HUES64 (cell line): ENCODE data around the gene L3HYPDH. TPM values are rescaled to one million over a fixed set of nuclear protein-coding genes. Genes with fewer than 3 reads are reported as not detected.

Experiments used
- H3K27ac ChIP-seq: 2 replicates; pipeline ENCODE4 v1.7.0; 2013; ENCODE audit warnings: low read depth, low read length, inconsistent platforms
- H3K27me3 ChIP-seq: 2 replicates; pipeline ENCODE4 v1.6.1; 2013; ENCODE audit warnings: mild to moderate bottlenecking, low read length; ENCODE audit not compliant: insufficient read depth
- H3K36me3 ChIP-seq: 2 replicates; pipeline ENCODE4 v1.6.1; 2013; ENCODE audit warnings: mild to moderate bottlenecking, low read length; ENCODE audit not compliant: insufficient read depth
- H3K4me1 ChIP-seq: 2 replicates; pipeline ENCODE4 v1.6.1; 2013; ENCODE audit warnings: mild to moderate bottlenecking, low read length, moderate library complexity; ENCODE audit not compliant: insufficient read depth
- H3K4me3 ChIP-seq: 2 replicates; pipeline ENCODE4 v1.5.1; 2013; ENCODE audit warnings: mild to moderate bottlenecking, low read length, moderate library complexity
- H3K9ac ChIP-seq: 2 replicates; pipeline ENCODE4 v1.6.1; 2013; ENCODE audit warnings: mild to moderate bottlenecking, low read depth, low read length
- H3K9me3 ChIP-seq: 2 replicates; pipeline ENCODE4 v1.6.1; 2013; ENCODE audit warnings: low read depth, low read length; ENCODE audit not compliant: insufficient read depth
- WGBS: fragments of 150-250, 120-280 bp; methylation state at CpG from one replicate; pipeline ENCODE4 v1.1.7; 2013; ENCODE audit warnings: missing lambda C conversion rate; 5-methylcytosine and 5-hydroxymethylcytosine counted together
- polyA plus RNA-seq, 2 experiments: library from polyadenylated mRNA; stranded (reverse); fragments of 50-300 nt; gene quantifications; one replicate each; pipeline ENCODE4 v1.2.3, GENCODE V29; 2013

The L3HYPDH gene
- 8.6 TPM for polyA plus RNA-seq (2013, experiment 1 of 2)
- 10.6 TPM for polyA plus RNA-seq (2013, experiment 2 of 2)

DNA sequence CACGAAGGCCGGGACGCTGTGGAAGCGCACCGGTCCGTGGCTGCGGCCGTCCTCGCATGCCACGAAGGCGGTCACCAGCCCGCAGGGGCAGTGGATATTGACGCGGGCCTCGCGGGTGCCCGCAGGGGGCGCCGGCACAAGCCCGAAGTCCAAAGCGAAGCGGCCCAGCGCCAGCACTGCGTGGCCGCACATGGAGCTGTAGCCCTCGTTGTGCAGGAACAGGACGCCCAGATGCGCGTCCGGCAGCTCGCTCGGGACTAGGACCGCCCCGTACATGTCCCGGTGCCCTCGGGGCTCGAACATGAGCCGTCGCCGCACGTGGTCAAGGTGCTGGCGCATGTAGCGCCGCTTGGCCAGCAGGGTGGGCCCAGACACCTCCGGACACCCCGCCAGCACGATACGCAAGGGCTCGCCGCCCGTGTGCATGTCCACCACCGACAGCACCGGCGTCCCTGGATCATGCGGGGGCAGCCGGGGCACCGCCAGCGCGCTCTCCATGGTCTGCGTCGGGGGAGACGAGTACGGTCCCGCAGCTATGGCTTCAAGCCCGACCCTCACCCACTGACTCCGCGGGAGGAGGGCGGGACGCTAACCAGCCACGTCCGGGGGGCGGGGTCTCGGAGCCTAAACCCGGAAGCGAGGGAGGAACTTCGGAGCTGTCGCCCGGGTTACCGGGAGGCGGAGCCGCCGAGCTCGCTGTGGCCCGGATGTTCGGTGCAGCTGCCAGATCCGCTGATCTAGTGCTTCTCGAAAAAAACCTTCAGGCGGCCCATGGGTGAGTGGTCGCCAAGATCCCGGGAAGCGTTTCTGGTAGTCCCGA, at the start of gene L3HYPDH, which contains the start of gene JKAMP:
TSS of gene L3HYPDH (minus strand) at position 590 of the 820 bp plus-strand sequence. CDS start at position 498, 92 bp downstream.
TSS of gene JKAMP (plus strand) at position 699 of the 820 bp plus-strand sequence. CDS start at position 772, 73 bp downstream.
- H3K9me3 ChIP-seq = no peaks in the 10 kb centered on the region
- under 1% methylated on average over 92 of the region's 92 CpGs for WGBS
- H3K27me3 ChIP-seq = no peaks in the 10 kb centered on the region
- peak within 1 kb of the TSS; percentile 95 for H3K4me3 ChIP-seq
- H3K9ac ChIP-seq = peak within 1 kb of the TSS; percentile 92
- peaks cover 24% of the 10 kb centered on the region for H3K36me3 ChIP-seq
- H3K4me1 ChIP-seq = peaks cover 13% of the 10 kb centered on the region; the same call in 1 of the 2 replicates
- peak within 1 kb of the TSS; percentile 81 for H3K27ac ChIP-seq

GRCh38 chr14:59532419-59532818, 48.2 kb upstream of the L3HYPDH start:
- H3K27ac ChIP-seq = no peak overlapping the region
- no peaks in the 10 kb centered on the region for H3K27me3 ChIP-seq
- 96% methylated on average over 1 of the region's 1 CpG for WGBS
- no peaks in the 10 kb centered on the region; the same call in 1 of the 2 replicates for H3K4me1 ChIP-seq
- no peaks in the 10 kb centered on the region for H3K36me3 ChIP-seq
- no peak overlapping the region for H3K4me3 ChIP-seq
- no peak overlapping the region for H3K9ac ChIP-seq
- H3K9me3 ChIP-seq = peaks cover 6% of the 10 kb centered on the region; the same call in 1 of the 2 replicates

GRCh38 chr14:59530349-59530748, 46.1 kb upstream of the L3HYPDH start:
- H3K4me3 ChIP-seq = no peak overlapping the region
- H3K36me3 ChIP-seq = no peaks in the 10 kb centered on the region
- H3K27me3 ChIP-seq = no peaks in the 10 kb centered on the region
- no peaks in the 10 kb centered on the region; the same call in 1 of the 2 replicates for H3K4me1 ChIP-seq
- H3K27ac ChIP-seq = no peak overlapping the region
- peaks cover 6% of the 10 kb centered on the region; the same call in 1 of the 2 replicates for H3K9me3 ChIP-seq
- no peak overlapping the region for H3K9ac ChIP-seq

GRCh38 chr14:59529189-59529588, 45.0 kb upstream of the L3HYPDH start:
- Histone ChIP-seq H3K4me3 (no peak overlapping the region), H3K9me3 (peaks cover 6% of the 10 kb centered on the region; the same call in 1 of the 2 replicates), H3K27me3 (no peaks in the 10 kb centered on the region), H3K27ac (no peak overlapping the region), H3K4me1 (no peaks in the 10 kb centered on the region; the same call in 1 of the 2 replicates), H3K36me3 (no peaks in the 10 kb centered on the region), H3K9ac (no peak overlapping the region)
- 84% methylated on average over 2 of the region's 2 CpGs for WGBS

GRCh38 chr14:59520224-59520623, 36.0 kb upstream of the L3HYPDH start:
- H3K4me1 ChIP-seq = no peaks in the 10 kb centered on the region
- no peak overlapping the region for H3K27ac ChIP-seq
- H3K9ac ChIP-seq = no peak overlapping the region
- H3K9me3 ChIP-seq = no peaks in the 10 kb centered on the region
- H3K27me3 ChIP-seq = no peaks in the 10 kb centered on the region
- H3K36me3 ChIP-seq = no peaks in the 10 kb centered on the region
- WGBS = 67% methylated on average over 1 of the region's 3 CpGs
- H3K4me3 ChIP-seq = no peak overlapping the region

GRCh38 chr14:59511916-59512575, 27.8 kb upstream of the L3HYPDH start:
- Histone ChIP-seq H3K9me3 (peaks cover 4% of the 10 kb centered on the region; the same call in 1 of the 2 replicates), H3K4me3 (no peak overlapping the region), H3K9ac (no peak overlapping the region), H3K36me3 (no peaks in the 10 kb centered on the region), H3K27me3 (no peaks in the 10 kb centered on the region), H3K27ac (no peak overlapping the region), H3K4me1 (peaks cover 6% of the 10 kb centered on the region; the same call in 1 of the 2 replicates)
- 81% methylated on average over 4 of the region's 4 CpGs for WGBS

DNA sequence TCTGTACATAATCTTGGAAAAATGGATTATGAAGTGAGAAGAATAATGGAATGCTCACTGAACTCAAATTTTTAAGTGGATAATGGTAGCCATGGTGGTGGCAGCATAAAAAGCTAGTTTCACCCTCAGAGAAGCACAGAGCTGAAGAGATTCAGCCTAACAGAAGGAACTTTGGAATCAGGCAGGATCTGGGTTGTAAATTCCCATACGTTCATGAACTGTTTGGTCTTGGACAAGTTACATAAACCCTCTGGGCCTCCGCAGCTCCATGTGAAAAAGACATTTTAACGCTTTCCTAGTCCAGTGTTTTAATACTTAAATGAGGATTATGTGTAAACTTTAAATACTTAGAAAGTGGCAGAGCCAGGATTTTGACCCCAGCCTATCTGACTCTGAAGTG, 26.8 kb upstream of the L3HYPDH start:
- H3K4me1 ChIP-seq = peaks cover 6% of the 10 kb centered on the region; the same call in 1 of the 2 replicates
- H3K4me3 ChIP-seq = no peak overlapping the region
- H3K27ac ChIP-seq = no peak overlapping the region
- peaks cover 4% of the 10 kb centered on the region; the same call in 1 of the 2 replicates for H3K9me3 ChIP-seq
- no peaks in the 10 kb centered on the region for H3K27me3 ChIP-seq
- H3K9ac ChIP-seq = no peak overlapping the region
- H3K36me3 ChIP-seq = no peaks in the 10 kb centered on the region
- 68% methylated on average over 3 of the region's 3 CpGs for WGBS

GRCh38 chr14:59510001-59510400, 25.8 kb upstream of the L3HYPDH start:
- no peak overlapping the region for H3K9ac ChIP-seq
- H3K36me3 ChIP-seq = peaks cover under 1% of the 10 kb centered on the region; the same call in 1 of the 2 replicates
- peaks cover 6% of the 10 kb centered on the region; the same call in 1 of the 2 replicates for H3K4me1 ChIP-seq
- no peaks in the 10 kb centered on the region for H3K27me3 ChIP-seq
- H3K27ac ChIP-seq = no peak overlapping the region
- WGBS = 95% methylated on average over 2 of the region's 2 CpGs
- H3K9me3 ChIP-seq = peaks cover 4% of the 10 kb centered on the region; the same call in 1 of the 2 replicates
- H3K4me3 ChIP-seq = no peak overlapping the region

DNA sequence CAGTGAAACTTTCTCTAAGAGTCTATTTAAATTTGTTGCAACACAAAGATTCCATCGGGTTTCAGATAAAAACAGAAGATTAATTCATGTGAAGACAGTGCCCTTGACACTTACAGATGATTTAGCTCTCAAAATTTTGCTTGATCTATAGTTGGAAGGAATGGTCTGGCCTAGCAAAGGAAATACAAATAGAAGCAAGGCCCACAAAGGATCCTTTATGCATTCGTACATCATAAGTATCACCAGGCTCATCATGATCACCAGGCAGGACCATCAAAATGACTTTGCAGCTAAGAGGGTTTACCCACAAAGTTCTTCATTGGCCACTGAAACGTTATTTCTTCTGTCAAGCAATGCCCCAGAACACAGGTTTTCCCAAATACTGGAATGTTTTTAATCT, 24.9 kb upstream of the L3HYPDH start:
- peaks cover 9% of the 10 kb centered on the region for H3K36me3 ChIP-seq
- H3K9ac ChIP-seq = no peak overlapping the region
- peaks cover 6% of the 10 kb centered on the region; the same call in 1 of the 2 replicates for H3K4me1 ChIP-seq
- no peak overlapping the region for H3K4me3 ChIP-seq
- H3K27me3 ChIP-seq = no peaks in the 10 kb centered on the region
- H3K9me3 ChIP-seq = peaks cover 4% of the 10 kb centered on the region; the same call in 1 of the 2 replicates
- WGBS = 92% methylated on average over 3 of the region's 3 CpGs
- H3K27ac ChIP-seq = no peak overlapping the region

DNA sequence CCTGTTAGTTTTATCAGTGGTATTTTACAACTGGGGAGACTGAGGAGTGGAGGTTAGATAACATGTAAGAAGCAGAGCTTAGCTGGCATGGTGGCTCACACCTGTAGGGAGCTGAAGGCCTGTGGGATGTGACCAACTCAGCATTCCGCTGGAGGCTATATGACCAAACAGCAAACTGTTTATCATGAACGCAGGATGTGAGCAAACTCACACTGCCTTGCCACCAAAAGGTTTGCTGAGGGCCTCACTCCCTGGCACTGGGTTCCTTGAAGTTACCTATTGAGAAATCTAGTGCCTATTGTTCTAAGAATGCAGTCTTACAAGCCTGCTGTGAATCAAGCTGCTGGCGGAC, 23.5 kb upstream of the L3HYPDH start:
- Histone ChIP-seq H3K4me1 (peaks cover 6% of the 10 kb centered on the region; the same call in 1 of the 2 replicates), H3K4me3 (no peak overlapping the region), H3K27me3 (no peaks in the 10 kb centered on the region), H3K36me3 (peaks cover 22% of the 10 kb centered on the region), H3K27ac (no peak overlapping the region), H3K9me3 (0 out of 2 replicates have a peak, but pooled peaks cover under 1% of the 10 kb centered on the region), H3K9ac (no peak overlapping the region)
- 94% methylated on average over 3 of the region's 3 CpGs for WGBS
